Lung (tissue), 12 donors: ENCODE results near the gene MIPEP. TPM values are rescaled to one million over a fixed set of nuclear protein-coding genes. Genes with fewer than 3 reads are reported as not detected.
"Not testable (repeated sequence)": the region's sequence is repeated elsewhere in the genome, so short reads cannot be mapped to it uniquely, and the experiment has no call there.

Experiments used
- ATAC-seq: fragments of 200-7000 bp; cut with Tn5 transposase; one replicate; pipeline ENCODE4 v1.9.1; 2020; ENCODE audit warnings: moderate number of reproducible peaks; ENCODE audit not compliant: insufficient read depth, low FRiP score
- DNase-seq, 3 donors: peaks; one replicate each; pipeline ENCODE4 v3.0.0-alpha.2; 2013 to 2017
- H3K27ac ChIP-seq, 2 donors: one replicate each; pipeline ENCODE4 v1.5.1; 2013; ENCODE audit warnings: mild to moderate bottlenecking in 2 of 2, moderate library complexity in 2 of 2, control low read depth in 1 of 2, inconsistent platforms in 1 of 2, low read depth in 1 of 2, low read length in 1 of 2
- H3K27me3 ChIP-seq, 3 donors: one replicate each; pipeline ENCODE4 v1.5.1; 2013; ENCODE audit warnings: low read length in 2 of 3; ENCODE audit not compliant: control insufficient read depth in 3 of 3, insufficient read depth in 3 of 3
- H3K36me3 ChIP-seq, 4 donors: one replicate each; pipeline ENCODE4 v1.5.1; 2013; ENCODE audit warnings: low read length in 4 of 4, mild to moderate bottlenecking in 1 of 4, moderate library complexity in 1 of 4; ENCODE audit not compliant: control insufficient read depth in 4 of 4, insufficient read depth in 4 of 4
- H3K4me1 ChIP-seq, 5 donors: one replicate each; pipeline ENCODE4 v1.5.1; 2013; ENCODE audit warnings: low read length in 5 of 5, mild to moderate bottlenecking in 2 of 5, moderate library complexity in 1 of 5; ENCODE audit not compliant: control insufficient read depth in 5 of 5, insufficient read depth in 5 of 5
- H3K4me3 ChIP-seq: one replicate; pipeline ENCODE4 v1.5.1; 2013; ENCODE audit warnings: mild to moderate bottlenecking, control low read depth, moderate library complexity
- H3K9ac ChIP-seq, 2 donors: one replicate each; pipeline ENCODE4 v1.5.1; 2013; ENCODE audit warnings: low read length in 2 of 2, control low read depth in 1 of 2; ENCODE audit not compliant: insufficient read depth in 1 of 2
- H3K9me3 ChIP-seq, 4 donors: one replicate each; pipeline ENCODE4 v1.5.1; 2013; ENCODE audit warnings: low read length in 3 of 4, mild to moderate bottlenecking in 1 of 4, moderate library complexity in 1 of 4; ENCODE audit not compliant: control insufficient read depth in 4 of 4, insufficient read depth in 3 of 4
- CTCF ChIP-seq: IDR thresholded peaks from 2 replicates; pipeline ENCODE4 v1.5.1; 2012; ENCODE audit warnings: mild to moderate bottlenecking; ENCODE audit errors: control extremely low read depth, extremely low read depth
- WGBS, 2 donors: extraction: QIAGEN DNeasy Blood & Tissue Kit; methylation state at CpG; one replicate each; pipeline ENCODE4 v1.1.7; 2013; 5-methylcytosine and 5-hydroxymethylcytosine counted together
- polyA plus RNA-seq, 2 donors: library from polyadenylated mRNA; stranded (reverse); fragments of 200-250 nt; gene quantifications; one replicate each; pipeline ENCODE4 v1.2.1, GENCODE V29; 2013
- total RNA-seq, 2 donors: library from RNA; depleted of rRNA in 1 of 2; stranded (reverse); fragments of >200 nt in 1 of 2; gene quantifications; one replicate each; pipeline ENCODE4 v1.2.1, GENCODE V29; 2014 to 2021
- donor health status: control.
- donor health status: control.
- donor health status: Bipolar disorder and iron deficiency.
- donor health status: healthy.
- donor health status: DM: yes; HTN: yes; CAD: no.

MIPEP gene
- total and polyA plus RNA-seq, 4 donors, result 12.9 to 35.1 (median 25.3) TPM

DNA sequence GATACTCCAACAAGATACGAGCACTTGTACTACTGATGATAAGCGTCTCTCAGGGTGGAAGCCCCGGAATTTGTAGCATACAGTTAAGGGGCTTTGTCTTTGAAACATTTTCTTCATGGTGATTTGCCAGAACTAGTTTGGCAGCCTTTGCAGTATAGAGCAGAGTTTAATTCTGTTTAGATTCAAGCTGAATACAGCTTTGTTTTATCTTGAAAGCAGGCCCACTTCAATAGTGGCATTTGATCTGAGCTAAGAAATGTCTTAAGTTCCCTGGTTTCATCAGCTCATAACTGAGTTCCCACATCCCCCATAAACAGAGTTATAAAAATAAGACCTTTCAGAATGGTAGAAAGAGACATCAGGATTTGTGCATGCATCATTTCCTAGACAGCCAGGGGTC, 125.9 kb downstream of the MIPEP start:
- no peaks in the 10 kb centered on the region for H3K27me3 ChIP-seq
- TF ChIP-seq CTCF, result no peak
- peaks cover 0 to 2% (median 0%) of the 10 kb centered on the region in 4 donors for H3K9me3 ChIP-seq
- H3K27ac ChIP-seq, result no peak overlapping the region
- peak overlapping the region in 1 of 2 donors; percentile 39 for H3K9ac ChIP-seq
- H3K4me3 ChIP-seq, result no peak overlapping the region
- peaks cover 0 to 4% (median 2%) of the 10 kb centered on the region in 4 donors for H3K36me3 ChIP-seq
- peaks cover 0 to 65% (median 24%) of the 10 kb centered on the region in 5 donors for H3K4me1 ChIP-seq
- ATAC-seq, result no peak
- peak; percentile 63 to 96 (median 88) for DNase-seq
- WGBS, 2 donors, result 81 to 85% methylated on average over 3 of the region's 3 CpGs

GRCh38 chr13:23761760-23762159, 127.4 kb downstream of the MIPEP start:
- not testable (repeated sequence) for ATAC-seq, H3K27me3 ChIP-seq, H3K9me3 ChIP-seq, H3K36me3 ChIP-seq, DNase-seq, H3K4me3 ChIP-seq, H3K27ac ChIP-seq, H3K9ac ChIP-seq
- WGBS, 2 donors, result 65 to 84% methylated on average over 8 of the region's 8 CpGs
- H3K4me1 ChIP-seq, result peaks cover 0 to 77% (median 37%) of the 10 kb centered on the region in 5 donors

DNA sequence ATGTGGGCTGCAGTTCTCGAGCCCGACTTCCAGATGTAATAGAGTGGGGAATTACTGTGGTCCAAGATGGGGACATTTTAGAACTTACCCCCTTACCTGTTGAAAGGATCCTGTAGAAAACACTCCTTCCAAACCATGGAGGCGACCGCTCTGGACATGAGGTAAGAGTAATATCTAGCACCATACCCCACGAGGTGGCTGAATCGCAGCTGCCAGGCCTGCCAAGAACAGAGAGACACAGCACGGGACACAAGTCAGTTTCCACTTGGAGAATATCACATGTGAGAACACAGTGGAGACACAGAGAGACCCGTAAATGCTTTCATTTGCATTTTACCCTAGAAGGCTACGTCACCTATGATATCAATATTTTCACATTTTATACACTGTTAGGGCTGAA, 129.2 kb downstream of the MIPEP start:
- H3K27ac ChIP-seq, result no peak overlapping the region
- no peak for TF ChIP-seq CTCF
- no peaks in the 10 kb centered on the region for H3K27me3 ChIP-seq
- peaks cover 0 to 2% (median 0%) of the 10 kb centered on the region in 4 donors for H3K9me3 ChIP-seq
- ATAC-seq (no peak), DNase-seq (no peak)
- H3K36me3 ChIP-seq, result peaks cover 0 to 4% (median 1%) of the 10 kb centered on the region in 4 donors
- H3K4me1 ChIP-seq, result peaks cover 0 to 86% (median 37%) of the 10 kb centered on the region in 5 donors
- H3K9ac ChIP-seq, result no peak overlapping the region
- no peak overlapping the region for H3K4me3 ChIP-seq
- 96% methylated on average over 9 of the region's 9 CpGs for WGBS, 2 donors

DNA sequence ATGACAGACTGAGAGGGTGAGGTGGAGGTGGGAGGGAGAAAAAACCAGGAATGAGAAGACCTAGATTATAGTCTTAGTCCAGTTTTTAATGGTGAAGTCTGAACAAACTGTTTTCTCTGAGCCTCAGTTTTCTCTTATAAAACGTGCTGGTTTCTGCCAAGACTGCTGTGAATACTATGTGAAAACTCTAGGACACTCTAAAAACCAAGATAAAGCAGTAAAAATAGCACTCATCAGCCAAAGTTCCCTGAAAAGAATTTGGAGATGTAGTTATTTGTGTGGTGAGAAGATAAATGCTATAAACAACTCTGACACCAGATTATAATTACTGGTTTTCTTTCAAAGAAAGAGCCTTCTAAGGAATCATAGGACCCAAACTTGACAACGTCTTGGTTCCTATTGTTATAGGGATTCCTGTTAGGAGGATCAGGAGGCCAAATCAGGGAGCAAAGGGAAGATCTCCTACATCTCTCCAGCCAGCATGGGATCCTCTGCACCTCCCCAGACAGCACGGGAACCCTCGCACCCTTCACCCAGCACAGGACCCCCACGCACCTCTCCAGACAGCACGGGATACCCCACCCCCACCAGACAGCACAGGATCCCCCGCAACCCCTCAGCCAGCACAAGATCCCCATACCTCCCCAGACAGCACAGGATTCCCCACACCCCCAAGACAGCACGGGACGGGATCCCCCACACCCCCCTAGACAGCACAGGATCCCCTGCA, 130.2 kb downstream of the MIPEP start:
- no peak for TF ChIP-seq CTCF
- H3K9ac ChIP-seq, result no peak overlapping the region
- H3K27ac ChIP-seq, result no peak overlapping the region
- WGBS, 2 donors, result 82 to 93% methylated on average over 9 of the region's 9 CpGs
- H3K9me3 ChIP-seq, result peaks cover 0 to 2% (median 0%) of the 10 kb centered on the region in 4 donors
- H3K4me3 ChIP-seq, result no peak overlapping the region
- ATAC-seq (peak; percentile 12), DNase-seq (peak in 2 of 3 donors; percentile 79 to 89)
- no peaks in the 10 kb centered on the region for H3K27me3 ChIP-seq
- peaks cover 0 to 4% (median 2%) of the 10 kb centered on the region in 4 donors for H3K36me3 ChIP-seq
- H3K4me1 ChIP-seq, result peaks cover 0 to 88% (median 38%) of the 10 kb centered on the region in 5 donors
